Measurements from ENCODE around the gene PCSK5. TPM values are rescaled to one million over a fixed set of nuclear protein-coding genes. Genes with fewer than 3 reads are reported as not detected.

The PCSK5 gene
- total RNA-seq, 1 experiment from 2014 or later: 7.5 TPM

DNA sequence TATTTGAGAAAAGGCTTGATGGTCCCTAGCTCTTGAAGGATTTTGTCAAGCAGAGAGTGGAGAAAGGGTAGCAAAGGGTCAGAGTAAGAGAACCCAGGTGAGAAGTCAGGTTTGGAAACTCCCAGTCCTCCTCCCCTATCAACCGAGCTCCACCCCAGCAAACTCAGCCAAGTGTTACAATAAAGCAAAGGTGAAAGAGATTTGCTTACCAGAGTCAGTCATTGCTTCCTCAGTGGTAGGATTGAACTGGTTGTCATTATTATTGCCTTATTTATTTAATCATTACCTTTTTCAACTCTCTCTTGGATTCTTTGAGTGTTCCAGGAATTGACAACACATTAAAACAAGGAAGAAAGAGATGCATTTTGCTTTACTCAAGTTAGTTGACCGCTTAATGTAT, 423.3 kb downstream of the PCSK5 start:
- WGBS (ENCODE audit: extremely low coverage, insufficient read length, low lambda C conversion rate): no CpG with 5 or more reads among the region's 2 CpGs
- H3K4me3 Mint-ChIP-seq: no peak overlapping the region

More for the DNA sequence above, 423.3 kb downstream of the PCSK5 start:
- no peak overlapping the region for H3K27ac ChIP-seq (ENCODE audit: insufficient read length, low read depth, low read length)
- no peaks in the 10 kb centered on the region for H3K27me3 ChIP-seq (ENCODE audit: insufficient read depth, low read length)
- Mint-ChIP-seq H3K27me3 (ENCODE audit: low read depth) (no peaks in the 10 kb centered on the region; the same call in 1 of the 2 replicates), H3K4me1 (peaks cover 6 to 7% of the 10 kb centered on the region in 2 experiments), H3K27ac (no peak overlapping the region), H3K9me3 (no peaks in the 10 kb centered on the region), H3K36me3 (ENCODE audit: insufficient read depth in 1 of 3, low read depth in 3 of 3) (no peaks in the 10 kb centered on the region)
- no peak overlapping the region for H3T11ph ChIP-seq (ENCODE audit: low read length)
- no peak overlapping the region for H4K8ac ChIP-seq (replicated peaks; ENCODE audit: insufficient read length, low read depth, low read length)
- H3K14ac ChIP-seq (ENCODE audit: insufficient read depth, low read length): no peak overlapping the region
- no peak for DNase-seq
- no peak overlapping the region for H3K4ac ChIP-seq (ENCODE audit: low read depth, low read length)
- H2BK12ac ChIP-seq (ENCODE audit: insufficient read length, low read depth, low read length): no peak overlapping the region
- no peak overlapping the region for H4K91ac ChIP-seq (ENCODE audit: insufficient read length, low read depth, low read length)
- no peaks in the 10 kb centered on the region; the same call in 1 of the 2 replicates for H3K4me1 ChIP-seq (ENCODE audit: insufficient read depth, low read length)
- H3K4me2 ChIP-seq (ENCODE audit: insufficient read depth, insufficient read length, low read length): no peak overlapping the region
- no peaks in the 10 kb centered on the region for H3K79me1 ChIP-seq (ENCODE audit: insufficient read depth, low read depth, low read length, poor library complexity, severe bottlenecking)
- no peak overlapping the region for H2BK20ac ChIP-seq (ENCODE audit: low read depth, low read length, poor library complexity, severe bottlenecking)
- no peak overlapping the region for H2BK120ac ChIP-seq (ENCODE audit: low read depth, low read length, poor library complexity, severe bottlenecking)
- H4K5ac ChIP-seq (ENCODE audit: insufficient read length, low read depth, low read length): no peak overlapping the region
- H2BK5ac ChIP-seq (ENCODE audit: insufficient read length, low read length): no peak overlapping the region
- TF ChIP-seq, protein P1, sequence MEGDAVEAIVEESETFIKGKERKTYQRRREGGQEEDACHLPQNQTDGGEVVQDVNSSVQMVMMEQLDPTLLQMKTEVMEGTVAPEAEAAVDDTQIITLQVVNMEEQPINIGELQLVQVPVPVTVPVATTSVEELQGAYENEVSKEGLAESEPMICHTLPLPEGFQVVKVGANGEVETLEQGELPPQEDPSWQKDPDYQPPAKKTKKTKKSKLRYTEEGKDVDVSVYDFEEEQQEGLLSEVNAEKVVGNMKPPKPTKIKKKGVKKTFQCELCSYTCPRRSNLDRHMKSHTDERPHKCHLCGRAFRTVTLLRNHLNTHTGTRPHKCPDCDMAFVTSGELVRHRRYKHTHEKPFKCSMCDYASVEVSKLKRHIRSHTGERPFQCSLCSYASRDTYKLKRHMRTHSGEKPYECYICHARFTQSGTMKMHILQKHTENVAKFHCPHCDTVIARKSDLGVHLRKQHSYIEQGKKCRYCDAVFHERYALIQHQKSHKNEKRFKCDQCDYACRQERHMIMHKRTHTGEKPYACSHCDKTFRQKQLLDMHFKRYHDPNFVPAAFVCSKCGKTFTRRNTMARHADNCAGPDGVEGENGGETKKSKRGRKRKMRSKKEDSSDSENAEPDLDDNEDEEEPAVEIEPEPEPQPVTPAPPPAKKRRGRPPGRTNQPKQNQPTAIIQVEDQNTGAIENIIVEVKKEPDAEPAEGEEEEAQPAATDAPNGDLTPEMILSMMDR (conservative IDR thresholded peaks at IDR 0.05): no peak
- no peak overlapping the region for H3K56ac ChIP-seq (ENCODE audit: insufficient read length, low read depth, low read length)
- H4K20me1 ChIP-seq (ENCODE audit: control insufficient read depth, insufficient read depth, insufficient read length): no peaks in the 10 kb centered on the region
- H3K9me3 ChIP-seq (ENCODE audit: control insufficient read depth, low read depth, low read length): no peaks in the 10 kb centered on the region
- no peak overlapping the region for H3K18ac ChIP-seq (ENCODE audit: insufficient read length, low read depth, low read length)
- no peak overlapping the region for H2BK15ac ChIP-seq (ENCODE audit: low read depth, low read length)
- no peak overlapping the region for H3K9ac ChIP-seq (ENCODE audit: extremely low read depth, insufficient read length, low read length)
- no peaks in the 10 kb centered on the region for H3K79me2 ChIP-seq (ENCODE audit: insufficient read depth, low read length)
- H2AK5ac ChIP-seq (ENCODE audit: insufficient read length, low read length): no peak overlapping the region
- no peaks in the 10 kb centered on the region for H3K23me2 ChIP-seq (ENCODE audit: insufficient read length, low read depth, low read length, poor library complexity, severe bottlenecking)
- H3K23ac ChIP-seq (ENCODE audit: insufficient read length, low read depth, low read length): no peak overlapping the region
- no peak overlapping the region for H2AFZ ChIP-seq (ENCODE audit: low read length)

Measured in H9 (cell line).